ENCODE results near the gene PCGF2. TPM values are rescaled to one million over a fixed set of nuclear protein-coding genes. Genes with fewer than 3 reads are reported as not detected.

PCGF2 gene
- total and polyA plus RNA-seq, 10 of the 15 experiments (the other 5 are each of a cell fraction or from before 2014, with no cell fraction given), result 2.7 to 35.6 (median 7.2) TPM

DNA sequence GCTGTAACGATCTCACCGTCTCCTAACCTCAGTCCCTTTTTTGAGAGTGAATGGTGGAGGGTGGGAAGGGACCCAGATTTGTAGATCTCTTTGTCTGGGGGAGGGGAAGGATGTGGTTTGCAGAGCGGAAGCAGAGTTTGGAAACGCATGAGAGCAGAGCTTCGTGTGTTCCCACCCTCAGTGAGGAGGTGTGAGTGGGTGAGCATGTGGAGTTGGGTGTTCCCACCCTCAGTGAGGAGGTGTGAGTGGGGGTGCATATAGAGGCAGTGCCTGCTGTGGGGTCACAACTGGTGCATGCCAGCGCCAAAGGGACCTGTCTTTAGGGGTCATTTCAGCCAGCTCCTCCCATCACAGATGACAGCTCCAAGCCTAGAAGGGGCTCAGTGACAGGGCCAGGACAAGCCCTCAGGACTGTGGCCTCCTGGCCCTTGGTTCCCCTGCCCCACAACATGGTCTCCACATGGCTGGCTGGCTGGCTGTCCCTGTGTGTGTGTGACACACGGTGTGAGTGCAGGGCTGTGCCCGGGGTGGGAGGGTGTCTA is 19.8 kb downstream of the PCGF2 start (continued):
- no peak for TF ChIP-seq NKRF (conservative IDR thresholded peaks at IDR 0.05)
- TF ChIP-seq STAT1 (conservative IDR thresholded peaks at IDR 0.05), result no peak
- no peak for TF ChIP-seq HDAC6 (IDR thresholded peaks at IDR 0.05; ENCODE audit: unreplicated experiment)
- no peak for TF ChIP-seq TCF7 (IDR thresholded peaks at IDR 0.05; ENCODE audit: borderline replicate concordance)
- no peak for TF ChIP-seq SMAD5 (IDR thresholded peaks at IDR 0.05; ENCODE audit: low read depth)
- no peak for TF ChIP-seq PAX8 (IDR thresholded peaks at IDR 0.05)
- no peak for TF ChIP-seq KDM1A (IDR thresholded peaks at IDR 0.05; ENCODE audit: borderline replicate concordance)
- TF ChIP-seq CEBPB (IDR thresholded peaks at IDR 0.05; ENCODE audit: borderline replicate concordance in 1 of 2, low read depth in 2 of 2, low read length in 2 of 2), result no peak
- no peak for TF ChIP-seq BRCA1 (IDR thresholded peaks at IDR 0.05; ENCODE audit: low read depth, low read length)
- TF ChIP-seq NFIC (IDR thresholded peaks at IDR 0.05; ENCODE audit: low read depth, low read length), result peak; percentile 46; the same call in 1 of the 2 replicates
- TF ChIP-seq POLR2AphosphoS5 (IDR thresholded peaks at IDR 0.05; ENCODE audit: low read length), result no peak
- TF ChIP-seq CTCF (IDR thresholded peaks at IDR 0.05 in 2 of 3, conservative IDR thresholded peaks at IDR 0.05 in 1 of 3; ENCODE audit: control insufficient read depth in 2 of 3, extremely low read depth in 1 of 3, insufficient read depth in 1 of 3, low read depth in 3 of 3, low read length in 3 of 3), result no peak
- TF ChIP-seq CBFB (IDR thresholded peaks at IDR 0.05; ENCODE audit: low read depth), result peak; percentile 85; the same call in 1 of the 2 replicates
- TF ChIP-seq SPI1 (IDR thresholded peaks at IDR 0.05; ENCODE audit: borderline replicate concordance, insufficient read depth, low read depth, low read length), result 0 out of 2 replicates have a peak, but pooled peaks have one; percentile 12
- TF ChIP-seq, protein P1, sequence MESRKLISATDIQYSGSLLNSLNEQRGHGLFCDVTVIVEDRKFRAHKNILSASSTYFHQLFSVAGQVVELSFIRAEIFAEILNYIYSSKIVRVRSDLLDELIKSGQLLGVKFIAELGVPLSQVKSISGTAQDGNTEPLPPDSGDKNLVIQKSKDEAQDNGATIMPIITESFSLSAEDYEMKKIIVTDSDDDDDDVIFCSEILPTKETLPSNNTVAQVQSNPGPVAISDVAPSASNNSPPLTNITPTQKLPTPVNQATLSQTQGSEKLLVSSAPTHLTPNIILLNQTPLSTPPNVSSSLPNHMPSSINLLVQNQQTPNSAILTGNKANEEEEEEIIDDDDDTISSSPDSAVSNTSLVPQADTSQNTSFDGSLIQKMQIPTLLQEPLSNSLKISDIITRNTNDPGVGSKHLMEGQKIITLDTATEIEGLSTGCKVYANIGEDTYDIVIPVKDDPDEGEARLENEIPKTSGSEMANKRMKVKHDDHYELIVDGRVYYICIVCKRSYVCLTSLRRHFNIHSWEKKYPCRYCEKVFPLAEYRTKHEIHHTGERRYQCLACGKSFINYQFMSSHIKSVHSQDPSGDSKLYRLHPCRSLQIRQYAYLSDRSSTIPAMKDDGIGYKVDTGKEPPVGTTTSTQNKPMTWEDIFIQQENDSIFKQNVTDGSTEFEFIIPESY (IDR thresholded peaks at IDR 0.05), result no peak
- no peak for TF ChIP-seq FOS (IDR thresholded peaks at IDR 0.05; ENCODE audit: borderline replicate concordance, extremely low read depth, insufficient read length)
- no peak for TF ChIP-seq TCF3 (IDR thresholded peaks at IDR 0.05; ENCODE audit: borderline replicate concordance, insufficient read depth, low read depth, low read length)
- 0 out of 2 replicates have a peak, but pooled peaks have one; percentile 33 for TF ChIP-seq CREB1 (IDR thresholded peaks at IDR 0.05; ENCODE audit: low read depth)
- TF ChIP-seq SRF (IDR thresholded peaks at IDR 0.05; ENCODE audit: low read depth in 2 of 2, low read length in 2 of 2), result no peak
- TF ChIP-seq REST (IDR thresholded peaks at IDR 0.05; ENCODE audit: low read depth, low read length), result no peak

Data from GM12878 (cell line).